Naive thymus-derived CD4-positive, alpha-beta T cell (primary cell): Measurements from ENCODE around the gene TAF11L13. TPM values are rescaled to one million over a fixed set of nuclear protein-coding genes. Genes with fewer than 3 reads are reported as not detected.
"Not testable (repeated sequence)": the region's sequence is repeated elsewhere in the genome, so short reads cannot be mapped to it uniquely, and the experiment has no call there.

Experiments
- ATAC-seq: fragments of 150-1000 bp; cut with Tn5 transposase; 2 replicates; pipeline ENCODE4 v1.10.0; 2021; ENCODE audit warnings: mild to moderate bottlenecking, moderate library complexity
- CTCF ChIA-PET: fragments of 350-600 bp; sonication (Branson Sonifier 250); formaldehyde crosslinking; loops from one replicate; lab custom pipeline; 2021; ENCODE audit warnings: antibody characterized with exemption; lab: Charles Lee
- POLR2A ChIA-PET: fragments of 350-600 bp; sonication (Branson Sonifier 250); formaldehyde crosslinking; loops from one replicate; lab custom pipeline; 2021; ENCODE audit warnings: antibody characterized with exemption, inconsistent platforms; lab: Charles Lee
- DNase-seq, 9 donors: peaks; one replicate each; pipeline versions ENCODE4 v3.0.0 to v3.0.0-alpha.2; 2020 to 2022; ENCODE audit warnings: mixed read lengths in 1 of 9
- H3K27ac ChIP-seq: one replicate; pipeline ENCODE4 v1.7.0; 2013; ENCODE audit warnings: mild to moderate bottlenecking, low read depth, low read length, moderate library complexity
- H3K27me3 ChIP-seq, 2 donors: one replicate each; pipeline ENCODE4 v1.7.0; 2013; ENCODE audit warnings: low read length in 2 of 2, mild to moderate bottlenecking in 2 of 2, moderate library complexity in 2 of 2; ENCODE audit not compliant: control insufficient read depth in 2 of 2, insufficient read depth in 2 of 2
- H3K36me3 ChIP-seq, 3 experiments: 1 replicate in 2 of 3; 2 replicates in 1 of 3; pipeline ENCODE4 v1.7.0; 2013; ENCODE audit warnings: low read length in 3 of 3, mild to moderate bottlenecking in 3 of 3, moderate library complexity in 1 of 3; ENCODE audit not compliant: insufficient read depth in 3 of 3, control insufficient read depth in 2 of 3
- H3K4me1 ChIP-seq, 2 donors: one replicate each; pipeline ENCODE4 v1.7.0; 2013; ENCODE audit warnings: low read length in 2 of 2, mild to moderate bottlenecking in 2 of 2, moderate library complexity in 1 of 2; ENCODE audit not compliant: control insufficient read depth in 2 of 2, insufficient read depth in 2 of 2
- H3K4me3 ChIP-seq: 2 replicates; pipeline ENCODE4 v1.7.0; 2013; ENCODE audit warnings: mild to moderate bottlenecking, low read length
- H3K9me3 ChIP-seq, 3 experiments: 1 replicate in 2 of 3; 2 replicates in 1 of 3; pipeline ENCODE4 v1.7.0; 2013; ENCODE audit warnings: low read length in 3 of 3; ENCODE audit not compliant: control insufficient read depth in 2 of 3
- H3K27ac Mint-ChIP-seq, 9 donors: one replicate each; pipeline ENCODE4 v1.8.0; 2020 to 2022; ENCODE audit warnings: mixed read lengths in 9 of 9, mild to moderate bottlenecking in 8 of 9, moderate library complexity in 5 of 9, inconsistent platforms in 2 of 9
- H3K27me3 Mint-ChIP-seq, 5 donors: one replicate each; pipeline ENCODE4 v1.8.0; 2021 to 2022; ENCODE audit warnings: mixed read lengths in 5 of 5, mild to moderate bottlenecking in 1 of 5
- H3K36me3 Mint-ChIP-seq, 5 donors: one replicate each; pipeline ENCODE4 v1.8.0; 2020 to 2022; ENCODE audit warnings: mixed read lengths in 5 of 5, mild to moderate bottlenecking in 3 of 5, inconsistent platforms in 1 of 5
- H3K4me1 Mint-ChIP-seq, 7 donors: one replicate each; pipeline ENCODE4 v1.8.0; 2020 to 2022; ENCODE audit warnings: mixed read lengths in 7 of 7, mild to moderate bottlenecking in 3 of 7, inconsistent platforms in 1 of 7
- H3K4me3 Mint-ChIP-seq, 10 donors: one replicate each; pipeline ENCODE4 v1.8.0; 2020 to 2022; ENCODE audit warnings: mild to moderate bottlenecking in 10 of 10, mixed read lengths in 10 of 10, moderate library complexity in 6 of 10, inconsistent platforms in 2 of 10
- H3K9me3 Mint-ChIP-seq, 11 donors: one replicate each; pipeline ENCODE4 v1.8.0; 2020 to 2022; ENCODE audit warnings: mixed read lengths in 11 of 11, mild to moderate bottlenecking in 4 of 11, inconsistent platforms in 1 of 11, moderate library complexity in 1 of 11
- intact Hi-C, 2 donors: fragments of 100-400 bp; cut with micrococcal nuclease; formaldehyde crosslinking; loops; one replicate each; pipeline ENCODE4 v1.15.1; 2023
- polyA plus RNA-seq, 2 donors: library from polyadenylated mRNA; unstranded; fragments of 300-500 nt; fragmentation: Illumina TruSeq; gene quantifications; one replicate each; pipeline ENCODE4 v1.2.3, GENCODE V29; 2021
- total RNA-seq, 6 experiments: library from RNA in 5 of 6; stranded (reverse) in 5 of 6; gene quantifications; 1 replicate in 5 of 6; 2 replicates in 1 of 6; pipeline ENCODE4 v1.2.3 and lab custom pipeline; 2021 to 2026

Gene TAF11L13
- total and polyA plus RNA-seq, 7 experiments from 2014 or later: not detected

DNA sequence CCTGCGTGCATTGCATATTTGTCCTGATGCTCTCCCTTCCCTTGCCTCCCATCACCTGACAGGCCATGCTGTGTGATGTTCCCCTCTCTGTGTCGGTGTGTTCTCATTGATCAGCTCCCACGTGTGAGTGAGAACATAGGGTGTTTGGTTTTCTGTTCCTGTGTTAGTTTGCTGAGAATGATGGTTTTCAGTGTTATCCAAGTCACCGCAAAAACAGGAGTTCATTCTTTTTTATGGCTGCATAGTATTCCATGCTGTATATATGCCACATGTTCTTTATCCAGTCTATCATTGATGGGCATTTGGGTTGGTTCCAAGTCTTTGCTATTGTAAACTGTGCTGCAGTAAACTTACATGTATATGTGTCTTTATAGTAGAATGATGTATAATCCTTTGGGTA is 24.4 kb upstream of the TAF11L13 start:
- H3K27me3 Mint-ChIP-seq, DNase-seq, H3K36me3 ChIP-seq, H3K27me3 ChIP-seq, ATAC-seq, H3K4me1 Mint-ChIP-seq, H3K27ac Mint-ChIP-seq, intact Hi-C loops, POLR2A ChIA-PET, H3K27ac ChIP-seq, H3K4me1 ChIP-seq, H3K36me3 Mint-ChIP-seq, H3K9me3 ChIP-seq, H3K4me3 ChIP-seq, CTCF ChIA-PET, H3K4me3 Mint-ChIP-seq: not testable (repeated sequence)
- peaks cover 0 to 24% (median 9%) of the 10 kb centered on the region in 11 donors for H3K9me3 Mint-ChIP-seq

DNA sequence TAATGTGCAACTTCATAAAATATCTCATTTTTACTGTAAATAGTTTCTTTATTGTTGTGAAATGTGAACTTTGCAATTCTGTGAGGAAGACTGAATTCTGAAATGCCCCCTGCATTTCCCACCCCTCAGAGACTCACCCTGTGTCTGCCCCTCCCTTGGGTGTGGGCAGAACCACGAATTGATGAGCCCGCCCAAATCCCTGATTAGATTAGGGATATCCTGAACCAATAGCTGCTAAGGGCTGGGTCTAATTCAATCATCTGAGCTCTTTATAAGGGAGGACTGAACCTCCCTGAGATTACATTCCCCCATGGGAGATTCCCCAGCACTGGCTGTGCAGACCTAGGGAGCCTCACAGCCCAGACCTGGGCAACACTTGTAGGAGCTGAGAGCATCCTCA is 21.8 kb upstream of the TAF11L13 start, which contains the start of gene TAF11L12:
Gene TAF11L12 (plus strand): TSS at position 301 of the 400 bp plus-strand sequence.
- H3K4me3 Mint-ChIP-seq, DNase-seq, intact Hi-C loops, H3K4me1 Mint-ChIP-seq, H3K36me3 Mint-ChIP-seq, H3K4me3 ChIP-seq, H3K36me3 ChIP-seq, H3K27me3 Mint-ChIP-seq, H3K27ac Mint-ChIP-seq, H3K27me3 ChIP-seq, POLR2A ChIA-PET, H3K4me1 ChIP-seq, H3K27ac ChIP-seq, CTCF ChIA-PET, ATAC-seq, H3K9me3 ChIP-seq: not testable (repeated sequence)
- H3K9me3 Mint-ChIP-seq: peaks cover 0 to 26% (median 9%) of the 10 kb centered on the region in 11 donors

DNA sequence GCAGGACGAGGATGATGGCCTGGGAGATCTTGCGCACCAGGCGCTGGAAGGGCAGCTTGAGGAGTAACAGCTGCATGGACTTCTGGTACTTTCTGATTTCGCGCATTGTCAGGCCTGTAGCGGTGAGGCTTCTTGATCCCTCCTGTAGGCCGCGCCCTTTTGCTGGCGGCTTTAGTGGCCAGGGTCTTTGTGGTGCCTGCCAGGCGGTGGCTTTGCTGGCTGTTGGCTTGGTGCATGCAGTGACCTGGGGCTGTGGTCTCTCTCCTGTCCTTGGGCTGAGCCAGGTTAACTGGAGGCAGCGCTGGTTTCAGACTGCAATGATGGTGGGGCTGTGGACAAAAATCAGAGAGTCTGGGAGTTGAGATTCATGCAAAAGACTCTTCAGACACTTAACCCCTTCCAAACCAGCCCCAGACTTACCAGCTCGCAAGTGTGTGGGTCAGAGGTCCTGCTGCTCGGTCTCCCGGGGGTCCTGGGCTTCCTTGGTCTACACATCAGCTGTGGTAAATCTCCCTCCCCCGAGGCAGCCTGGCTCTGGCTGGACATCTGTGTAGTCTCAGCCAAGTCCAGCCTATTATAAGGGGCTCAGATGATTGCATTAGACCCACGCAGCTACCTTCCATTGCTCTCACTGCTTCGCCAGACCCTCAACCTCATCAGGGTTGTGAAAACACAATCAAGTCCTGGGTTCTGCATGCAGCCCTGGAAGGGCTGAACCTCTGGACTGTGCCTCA is 16.8 kb upstream of the TAF11L13 start:
- Histone ChIP-seq H3K4me3 (no peak overlapping the region), H3K36me3 (no peaks in the 10 kb centered on the region), H3K27me3 (no peaks in the 10 kb centered on the region), H3K4me1 (no peaks in the 10 kb centered on the region), H3K9me3 (no peaks in the 10 kb centered on the region), H3K27ac (no peak overlapping the region)
- DNase-seq (no peak), ATAC-seq (no peak)
- no peaks in the 10 kb centered on the region for H3K36me3 Mint-ChIP-seq
- no peak overlapping the region for H3K27ac Mint-ChIP-seq
- H3K4me3 Mint-ChIP-seq: no peak overlapping the region
- no peaks in the 10 kb centered on the region for H3K27me3 Mint-ChIP-seq
- intact Hi-C loops: no loop called here
- ChIA-PET POLR2A (no interaction called here), CTCF (no interaction called here)
- peaks cover 0 to 21% (median 0%) of the 10 kb centered on the region in 11 donors for H3K9me3 Mint-ChIP-seq
- no peaks in the 10 kb centered on the region for H3K4me1 Mint-ChIP-seq

DNA sequence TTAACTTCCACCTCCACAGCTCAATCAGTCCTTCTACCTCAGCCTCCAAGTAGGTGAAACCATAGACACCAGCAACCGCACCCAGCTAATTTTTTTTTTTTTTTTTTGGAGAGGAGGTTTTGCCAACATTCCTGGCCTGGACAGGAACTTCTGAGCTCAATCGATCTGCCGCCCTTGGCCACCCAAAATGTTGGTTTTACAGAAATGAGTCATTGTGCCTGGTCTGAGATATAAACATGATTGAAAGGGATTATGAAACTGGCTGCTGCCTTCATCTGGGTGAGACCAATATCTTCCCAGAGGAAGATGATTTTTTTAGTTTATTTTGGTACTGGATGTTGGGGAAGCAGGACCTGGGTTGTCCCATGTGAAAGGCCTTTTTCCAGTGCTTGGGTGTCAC is 12.5 kb upstream of the TAF11L13 start:
- Mint-ChIP-seq H3K9me3 (peaks cover 0 to 20% (median 6%) of the 10 kb centered on the region in 11 donors), H3K27me3 (no peaks in the 10 kb centered on the region), H3K4me1 (no peaks in the 10 kb centered on the region), H3K36me3 (no peaks in the 10 kb centered on the region), H3K4me3 (no peak overlapping the region), H3K27ac (no peak overlapping the region)
- POLR2A ChIA-PET: no interaction called here
- Histone ChIP-seq H3K27ac (no peak overlapping the region), H3K4me1 (no peaks in the 10 kb centered on the region), H3K9me3 (no peaks in the 10 kb centered on the region), H3K36me3 (no peaks in the 10 kb centered on the region), H3K27me3 (no peaks in the 10 kb centered on the region), H3K4me3 (no peak overlapping the region)
- ATAC-seq: no peak
- intact Hi-C loops: no loop called here
- CTCF ChIA-PET: no interaction called here
- no peak for DNase-seq

- Mint-ChIP-seq H3K27ac (no peak overlapping the region), H3K4me1 (no peaks in the 10 kb centered on the region), H3K4me3 (no peak overlapping the region), H3K9me3 (peaks cover 0 to 21% (median 5%) of the 10 kb centered on the region in 11 donors), H3K27me3 (no peaks in the 10 kb centered on the region), H3K36me3 (no peaks in the 10 kb centered on the region)
- no peak for DNase-seq
- Histone ChIP-seq H3K9me3 (no peaks in the 10 kb centered on the region), H3K27me3 (no peaks in the 10 kb centered on the region), H3K4me3 (no peak overlapping the region), H3K4me1 (no peaks in the 10 kb centered on the region), H3K27ac (no peak overlapping the region), H3K36me3 (no peaks in the 10 kb centered on the region)
- intact Hi-C loops: no loop called here
- CTCF ChIA-PET: no interaction called here
- ATAC-seq: no peak
- POLR2A ChIA-PET: no interaction called here
Measured at GRCh38 chr5:17620627-17621026, 11.3 kb upstream of the TAF11L13 start.

- intact Hi-C loops: no loop called here
- ChIA-PET CTCF (no interaction called here), POLR2A (no interaction called here)
- H3K27me3 ChIP-seq: no peaks in the 10 kb centered on the region
- no peak overlapping the region for H3K27ac ChIP-seq
- ATAC-seq: no peak
- H3K4me1 ChIP-seq: no peaks in the 10 kb centered on the region
- H3K36me3 ChIP-seq: no peaks in the 10 kb centered on the region
- H3K9me3 ChIP-seq: no peaks in the 10 kb centered on the region
- no peaks in the 10 kb centered on the region for H3K27me3 Mint-ChIP-seq
- H3K4me3 Mint-ChIP-seq: no peak overlapping the region
- no peaks in the 10 kb centered on the region for H3K36me3 Mint-ChIP-seq
- no peak for DNase-seq
- no peak overlapping the region for H3K4me3 ChIP-seq
- no peaks in the 10 kb centered on the region for H3K4me1 Mint-ChIP-seq
- peaks cover 0 to 14% (median 5%) of the 10 kb centered on the region in 11 donors for H3K9me3 Mint-ChIP-seq
- no peak overlapping the region for H3K27ac Mint-ChIP-seq
Measured at GRCh38 chr5:17625686-17626085, 6.2 kb upstream of the TAF11L13 start.

GRCh38 chr5:17634160-17634559 is 2.3 kb downstream of the TAF11L13 start, which contains the start of gene TAF11L14:
Gene TAF11L14 (plus strand): TSS chr5:17634460.
- H3K36me3 ChIP-seq: no peaks in the 10 kb centered on the region
- ChIA-PET POLR2A (no interaction called here), CTCF (no interaction called here)
- no peaks in the 10 kb centered on the region for H3K4me1 Mint-ChIP-seq
- peaks cover 0 to 11% (median 1%) of the 10 kb centered on the region in 11 donors for H3K9me3 Mint-ChIP-seq
- no peaks in the 10 kb centered on the region for H3K27me3 ChIP-seq
- DNase-seq: no peak
- H3K4me3 ChIP-seq: no peak within 1 kb of the TSS
- H3K4me3 Mint-ChIP-seq: no peak within 1 kb of the TSS
- no peaks in the 10 kb centered on the region for H3K27me3 Mint-ChIP-seq
- no peak within 1 kb of the TSS for H3K27ac ChIP-seq
- no peak within 1 kb of the TSS for H3K27ac Mint-ChIP-seq
- intact Hi-C loops: no loop called here
- ATAC-seq: no peak
- no peaks in the 10 kb centered on the region for H3K4me1 ChIP-seq
- no peaks in the 10 kb centered on the region for H3K9me3 ChIP-seq
- no peaks in the 10 kb centered on the region for H3K36me3 Mint-ChIP-seq
